ENCODE results near the gene TARBP1.

The TARBP1 gene

DNA sequence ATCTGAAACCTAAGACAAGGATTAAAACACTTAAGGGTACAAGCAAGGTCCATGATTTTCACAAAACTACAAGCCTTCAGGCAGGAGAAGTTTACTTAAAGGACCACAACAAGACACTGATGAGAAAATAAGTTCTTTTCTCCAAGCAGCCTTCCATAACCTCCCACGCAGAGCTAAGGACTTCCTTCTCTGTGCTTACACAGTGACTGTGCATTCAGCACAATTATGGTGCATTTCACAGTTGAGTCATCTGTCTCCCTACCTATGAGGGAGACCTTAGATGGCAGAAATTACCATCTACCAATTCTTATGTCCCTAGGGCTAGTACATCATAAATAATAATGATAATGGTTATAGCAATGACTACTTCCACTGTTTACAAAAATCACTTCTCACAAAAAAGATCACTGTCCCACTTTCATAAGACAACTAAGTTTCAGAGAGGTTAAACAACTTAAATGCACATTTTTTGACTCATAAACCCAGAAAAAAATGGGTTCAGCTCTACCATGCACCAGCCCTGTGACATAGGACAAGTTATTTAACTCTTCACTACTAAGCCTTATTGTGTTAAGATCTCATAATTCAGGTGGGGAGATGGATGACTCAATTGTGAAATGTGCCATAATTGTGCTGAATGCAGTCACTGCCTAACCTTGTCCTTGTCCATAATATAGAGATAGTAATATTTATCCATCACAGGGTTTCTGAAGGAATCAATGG lies 45.3 kb downstream of the TARBP1 start:
- no peak for DNase-seq (ENCODE audit: low read depth in 1 of 2, low spot score in 1 of 2)
- no peaks in the 10 kb centered on the region for H3K27me3 ChIP-seq (ENCODE audit: insufficient read depth, poor library complexity, severe bottlenecking)
- no peak overlapping the region for H3K4me3 ChIP-seq (replicated peaks; ENCODE audit: insufficient read depth, low read length)
- TF ChIP-seq, protein P1, sequence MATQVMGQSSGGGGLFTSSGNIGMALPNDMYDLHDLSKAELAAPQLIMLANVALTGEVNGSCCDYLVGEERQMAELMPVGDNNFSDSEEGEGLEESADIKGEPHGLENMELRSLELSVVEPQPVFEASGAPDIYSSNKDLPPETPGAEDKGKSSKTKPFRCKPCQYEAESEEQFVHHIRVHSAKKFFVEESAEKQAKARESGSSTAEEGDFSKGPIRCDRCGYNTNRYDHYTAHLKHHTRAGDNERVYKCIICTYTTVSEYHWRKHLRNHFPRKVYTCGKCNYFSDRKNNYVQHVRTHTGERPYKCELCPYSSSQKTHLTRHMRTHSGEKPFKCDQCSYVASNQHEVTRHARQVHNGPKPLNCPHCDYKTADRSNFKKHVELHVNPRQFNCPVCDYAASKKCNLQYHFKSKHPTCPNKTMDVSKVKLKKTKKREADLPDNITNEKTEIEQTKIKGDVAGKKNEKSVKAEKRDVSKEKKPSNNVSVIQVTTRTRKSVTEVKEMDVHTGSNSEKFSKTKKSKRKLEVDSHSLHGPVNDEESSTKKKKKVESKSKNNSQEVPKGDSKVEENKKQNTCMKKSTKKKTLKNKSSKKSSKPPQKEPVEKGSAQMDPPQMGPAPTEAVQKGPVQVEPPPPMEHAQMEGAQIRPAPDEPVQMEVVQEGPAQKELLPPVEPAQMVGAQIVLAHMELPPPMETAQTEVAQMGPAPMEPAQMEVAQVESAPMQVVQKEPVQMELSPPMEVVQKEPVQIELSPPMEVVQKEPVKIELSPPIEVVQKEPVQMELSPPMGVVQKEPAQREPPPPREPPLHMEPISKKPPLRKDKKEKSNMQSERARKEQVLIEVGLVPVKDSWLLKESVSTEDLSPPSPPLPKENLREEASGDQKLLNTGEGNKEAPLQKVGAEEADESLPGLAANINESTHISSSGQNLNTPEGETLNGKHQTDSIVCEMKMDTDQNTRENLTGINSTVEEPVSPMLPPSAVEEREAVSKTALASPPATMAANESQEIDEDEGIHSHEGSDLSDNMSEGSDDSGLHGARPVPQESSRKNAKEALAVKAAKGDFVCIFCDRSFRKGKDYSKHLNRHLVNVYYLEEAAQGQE (IDR thresholded peaks at IDR 0.05; ENCODE audit: insufficient replicate concordance, low read depth) = no peak
- no peak for TF ChIP-seq GABPA (IDR thresholded peaks at IDR 0.05; ENCODE audit: low read depth)
- no peak overlapping the region for H3K27ac ChIP-seq (replicated peaks)

DNA sequence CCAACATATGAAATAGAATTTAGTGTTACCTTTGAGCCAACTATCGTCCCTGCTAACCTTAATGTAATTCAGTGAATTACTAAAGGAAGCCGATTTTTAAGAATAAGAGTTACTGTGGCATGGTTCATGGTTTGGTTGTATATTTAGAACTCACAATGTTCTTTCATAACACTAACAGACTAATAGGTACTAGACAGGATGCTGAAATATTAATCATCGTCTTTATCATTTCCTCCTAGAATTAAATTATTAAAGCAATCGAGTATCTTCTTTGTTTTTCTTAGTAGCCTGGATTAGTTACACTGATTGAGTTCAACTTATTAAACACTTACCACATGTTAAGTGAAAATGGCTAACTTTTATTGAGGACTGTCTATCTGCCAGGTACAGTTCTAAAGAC lies 47.7 kb downstream of the TARBP1 start:
- Histone ChIP-seq H3K27me3 (ENCODE audit: insufficient read depth, poor library complexity, severe bottlenecking) (no peaks in the 10 kb centered on the region), H3K4me3 (replicated peaks; ENCODE audit: insufficient read depth, low read length) (no peak overlapping the region), H3K27ac (replicated peaks) (no peak overlapping the region)
- no peak for DNase-seq (ENCODE audit: low read depth in 1 of 2, low spot score in 1 of 2)
- TF ChIP-seq, protein P2, sequence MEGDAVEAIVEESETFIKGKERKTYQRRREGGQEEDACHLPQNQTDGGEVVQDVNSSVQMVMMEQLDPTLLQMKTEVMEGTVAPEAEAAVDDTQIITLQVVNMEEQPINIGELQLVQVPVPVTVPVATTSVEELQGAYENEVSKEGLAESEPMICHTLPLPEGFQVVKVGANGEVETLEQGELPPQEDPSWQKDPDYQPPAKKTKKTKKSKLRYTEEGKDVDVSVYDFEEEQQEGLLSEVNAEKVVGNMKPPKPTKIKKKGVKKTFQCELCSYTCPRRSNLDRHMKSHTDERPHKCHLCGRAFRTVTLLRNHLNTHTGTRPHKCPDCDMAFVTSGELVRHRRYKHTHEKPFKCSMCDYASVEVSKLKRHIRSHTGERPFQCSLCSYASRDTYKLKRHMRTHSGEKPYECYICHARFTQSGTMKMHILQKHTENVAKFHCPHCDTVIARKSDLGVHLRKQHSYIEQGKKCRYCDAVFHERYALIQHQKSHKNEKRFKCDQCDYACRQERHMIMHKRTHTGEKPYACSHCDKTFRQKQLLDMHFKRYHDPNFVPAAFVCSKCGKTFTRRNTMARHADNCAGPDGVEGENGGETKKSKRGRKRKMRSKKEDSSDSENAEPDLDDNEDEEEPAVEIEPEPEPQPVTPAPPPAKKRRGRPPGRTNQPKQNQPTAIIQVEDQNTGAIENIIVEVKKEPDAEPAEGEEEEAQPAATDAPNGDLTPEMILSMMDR (IDR thresholded peaks at IDR 0.05; ENCODE audit: insufficient read depth, low read length) = no peak

DNA sequence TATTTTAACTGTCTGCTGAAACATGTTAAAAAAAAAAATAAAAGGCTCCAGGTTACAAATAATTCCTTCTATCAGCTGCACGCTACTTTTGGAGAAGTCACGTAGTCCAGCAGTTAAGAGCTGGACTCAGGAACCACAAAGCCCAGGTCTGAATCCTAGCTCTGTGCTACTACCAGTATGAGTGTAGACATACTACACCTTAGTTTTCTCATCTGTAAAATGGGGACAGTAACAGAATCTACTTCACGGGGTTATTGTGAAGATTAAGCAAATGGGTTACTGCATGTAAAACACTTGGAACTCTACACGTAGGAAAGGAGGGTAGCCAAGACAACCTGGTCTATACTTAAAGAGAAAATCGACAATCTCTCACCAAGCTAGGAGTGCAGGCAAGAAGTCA lies 48.3 kb downstream of the TARBP1 start:
- Histone ChIP-seq H3K27ac (replicated peaks) (no peak overlapping the region), H3K27me3 (ENCODE audit: insufficient read depth, poor library complexity, severe bottlenecking) (no peaks in the 10 kb centered on the region)
- TF ChIP-seq SPI1 (IDR thresholded peaks at IDR 0.05; ENCODE audit: borderline replicate concordance, low read depth) (no peak), GABPA (IDR thresholded peaks at IDR 0.05; ENCODE audit: low read depth) (no peak), POLR2AphosphoS5 (IDR thresholded peaks at IDR 0.05; ENCODE audit: low read depth) (no peak)
- TF ChIP-seq, protein P2 (IDR thresholded peaks at IDR 0.05; ENCODE audit: insufficient read depth, low read length) = no peak
- TF ChIP-seq, protein P1 (IDR thresholded peaks at IDR 0.05; ENCODE audit: insufficient replicate concordance, low read depth) = no peak

DNA sequence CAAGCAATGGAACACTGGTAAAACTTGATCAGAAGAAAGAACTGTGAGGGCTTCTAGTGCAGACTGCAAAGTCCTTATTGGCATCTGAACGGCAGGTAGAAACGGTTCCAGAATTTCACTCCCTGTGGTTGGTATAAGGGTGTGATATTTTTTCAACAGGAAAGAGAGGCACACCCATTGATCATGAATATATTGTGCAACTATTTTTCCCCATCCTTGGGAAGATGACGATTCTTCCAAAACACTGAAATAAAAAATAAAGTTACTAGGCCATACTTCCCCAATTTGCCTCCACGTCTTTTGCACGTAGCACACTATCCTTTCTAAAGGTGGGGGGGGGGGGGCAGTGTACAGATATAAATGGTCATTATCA lies 49.6 kb downstream of the TARBP1 start:
- TF ChIP-seq POLR2AphosphoS5 (IDR thresholded peaks at IDR 0.05; ENCODE audit: low read depth) = no peak
- TF ChIP-seq, protein P2 (IDR thresholded peaks at IDR 0.05; ENCODE audit: insufficient read depth, low read length) = no peak
- TF ChIP-seq SPI1 (IDR thresholded peaks at IDR 0.05; ENCODE audit: borderline replicate concordance, low read depth) = no peak
- TF ChIP-seq, protein P1 (IDR thresholded peaks at IDR 0.05; ENCODE audit: insufficient replicate concordance, low read depth) = no peak
- no peak for TF ChIP-seq GABPA (IDR thresholded peaks at IDR 0.05; ENCODE audit: low read depth)
- no peaks in the 10 kb centered on the region for H3K27me3 ChIP-seq (ENCODE audit: insufficient read depth, poor library complexity, severe bottlenecking)
- H3K27ac ChIP-seq (replicated peaks) = no peak overlapping the region
- no peak overlapping the region for H3K4me3 ChIP-seq (replicated peaks; ENCODE audit: insufficient read depth, low read length)
- DNase-seq (ENCODE audit: low read depth in 1 of 2, low spot score in 1 of 2) = no peak

More for the DNA sequence above, 48.3 kb downstream of the TARBP1 start:
- H3K4me3 ChIP-seq (replicated peaks; ENCODE audit: insufficient read depth, low read length) = no peak overlapping the region
- DNase-seq (ENCODE audit: low read depth in 1 of 2, low spot score in 1 of 2) = no peak

Measured in HL-60 (cell line).